Measurements from ENCODE around the gene CERS5.

DNA sequence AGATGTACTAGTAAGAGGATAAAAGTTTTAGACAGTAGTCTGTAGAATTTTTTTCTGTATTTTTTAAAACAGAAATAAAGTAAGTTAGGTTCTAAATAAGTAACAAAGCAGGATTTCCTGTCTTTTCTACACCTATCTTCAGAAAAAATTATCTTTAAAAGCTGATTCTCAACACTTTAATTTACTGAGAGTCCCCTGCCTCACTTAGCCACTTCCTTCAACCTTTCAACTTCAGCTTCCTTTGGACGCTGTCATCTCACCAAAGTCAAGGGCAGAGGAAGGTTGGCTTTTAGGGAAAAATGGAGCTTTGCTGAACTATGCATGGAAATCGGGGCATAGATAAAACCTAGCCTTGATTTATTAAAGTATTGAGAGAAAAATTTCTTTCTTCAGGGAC, 44.9 kb upstream of the CERS5 start:
- TF ChIP-seq EZH2phosphoT487 (IDR thresholded peaks at IDR 0.05) = no peak
- TF ChIP-seq, protein P1, sequence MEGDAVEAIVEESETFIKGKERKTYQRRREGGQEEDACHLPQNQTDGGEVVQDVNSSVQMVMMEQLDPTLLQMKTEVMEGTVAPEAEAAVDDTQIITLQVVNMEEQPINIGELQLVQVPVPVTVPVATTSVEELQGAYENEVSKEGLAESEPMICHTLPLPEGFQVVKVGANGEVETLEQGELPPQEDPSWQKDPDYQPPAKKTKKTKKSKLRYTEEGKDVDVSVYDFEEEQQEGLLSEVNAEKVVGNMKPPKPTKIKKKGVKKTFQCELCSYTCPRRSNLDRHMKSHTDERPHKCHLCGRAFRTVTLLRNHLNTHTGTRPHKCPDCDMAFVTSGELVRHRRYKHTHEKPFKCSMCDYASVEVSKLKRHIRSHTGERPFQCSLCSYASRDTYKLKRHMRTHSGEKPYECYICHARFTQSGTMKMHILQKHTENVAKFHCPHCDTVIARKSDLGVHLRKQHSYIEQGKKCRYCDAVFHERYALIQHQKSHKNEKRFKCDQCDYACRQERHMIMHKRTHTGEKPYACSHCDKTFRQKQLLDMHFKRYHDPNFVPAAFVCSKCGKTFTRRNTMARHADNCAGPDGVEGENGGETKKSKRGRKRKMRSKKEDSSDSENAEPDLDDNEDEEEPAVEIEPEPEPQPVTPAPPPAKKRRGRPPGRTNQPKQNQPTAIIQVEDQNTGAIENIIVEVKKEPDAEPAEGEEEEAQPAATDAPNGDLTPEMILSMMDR (IDR thresholded peaks at IDR 0.05) = no peak
